Articular chondrocyte of knee joint (primary cell): ENCODE results near the gene STOML3. TPM values are rescaled to one million over a fixed set of nuclear protein-coding genes. Genes with fewer than 3 reads are reported as not detected.

Experiments
- total RNA-seq: library from RNA; depleted of rRNA; stranded (reverse); fragments of >200 nt; gene quantifications from 2 replicates; pipeline ENCODE4 v1.2.3, GENCODE V29; 2012

Gene STOML3, protein sequence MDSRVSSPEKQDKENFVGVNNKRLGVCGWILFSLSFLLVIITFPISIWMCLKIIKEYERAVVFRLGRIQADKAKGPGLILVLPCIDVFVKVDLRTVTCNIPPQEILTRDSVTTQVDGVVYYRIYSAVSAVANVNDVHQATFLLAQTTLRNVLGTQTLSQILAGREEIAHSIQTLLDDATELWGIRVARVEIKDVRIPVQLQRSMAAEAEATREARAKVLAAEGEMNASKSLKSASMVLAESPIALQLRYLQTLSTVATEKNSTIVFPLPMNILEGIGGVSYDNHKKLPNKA
- not detected in 2 replicates for total RNA-seq

DNA sequence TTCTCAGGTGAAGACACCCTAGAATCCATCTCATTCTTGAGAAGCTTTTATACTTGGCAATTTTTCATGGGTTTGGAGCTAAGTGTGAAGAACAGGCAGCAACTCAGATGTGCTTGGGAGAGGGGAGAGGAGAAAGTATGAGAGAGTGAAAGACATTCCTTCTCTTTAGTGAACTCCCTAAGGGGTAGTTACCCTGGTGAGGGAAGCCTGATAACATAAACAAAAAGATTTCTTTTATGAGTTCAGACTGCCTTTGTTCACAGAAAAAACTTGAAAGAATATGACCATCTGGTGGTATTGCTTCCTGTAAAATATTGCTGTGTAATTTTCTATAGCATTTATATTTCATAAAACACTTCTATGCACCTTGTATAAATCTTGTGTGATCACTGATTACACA is at the start of gene STOML3:
STOML3 (minus strand) TSS at position 139 of the 400 bp plus-strand sequence; CDS start at position 29, 110 bp downstream.

DNA sequence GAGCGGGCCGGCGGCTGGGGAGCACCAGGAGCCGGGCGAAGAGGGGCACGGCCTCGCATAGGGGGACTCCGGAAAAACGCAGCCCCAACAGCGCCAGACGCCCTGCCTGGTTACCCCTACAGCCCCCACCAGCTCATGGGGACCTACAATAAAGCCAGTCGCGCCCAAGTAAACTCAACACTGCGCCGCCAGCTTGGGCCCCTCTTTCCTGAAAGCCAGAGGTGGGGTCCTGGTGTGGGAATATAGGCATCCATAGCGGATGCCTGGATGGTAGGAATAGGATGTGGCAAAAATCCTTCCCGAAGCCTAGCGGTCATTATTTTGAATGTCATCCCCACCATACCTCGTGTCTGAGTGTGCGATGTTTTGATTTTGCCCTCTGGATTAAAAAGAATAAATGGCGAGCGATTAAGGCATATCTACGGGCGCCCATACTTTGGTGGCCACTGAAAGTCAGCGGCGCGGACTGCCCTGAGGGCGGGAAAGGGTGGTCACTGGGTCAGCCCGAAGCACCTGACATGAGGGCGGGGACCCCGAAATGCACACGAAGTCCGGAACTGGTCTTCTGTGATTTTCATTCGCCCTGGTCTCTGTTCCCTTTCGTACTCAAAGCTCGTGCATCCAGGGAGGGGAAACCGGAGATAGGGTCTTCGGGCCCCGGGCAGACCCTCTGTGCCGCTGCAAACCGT is 47.4 kb upstream of the STOML3 start, which contains the start of the genes NHLRC3 and PROSER1:
NHLRC3 (plus strand) TSS at position 577 of the 689 bp plus-strand sequence. CDS start 184 bp downstream, outside the sequence.
PROSER1 (minus strand) TSS at position 210 of the 689 bp plus-strand sequence. CDS start 847 bp downstream, outside the sequence.

Other genes starting within 250 kb of the STOML3 start
- gene PROSER1, start 47.3 kb upstream of the STOML3 start, total RNA-seq: 6.2 and 16.9 TPM in 2 replicates
- 34.1 and 35.0 TPM in 2 replicates for gene NHLRC3, start 47.6 kb upstream of the STOML3 start, total RNA-seq